Measurements from ENCODE around the gene PARP3.
A peak's percentile ranks its signal among the peaks of the same experiment; 100 is the strongest.

Gene PARP3

DNA sequence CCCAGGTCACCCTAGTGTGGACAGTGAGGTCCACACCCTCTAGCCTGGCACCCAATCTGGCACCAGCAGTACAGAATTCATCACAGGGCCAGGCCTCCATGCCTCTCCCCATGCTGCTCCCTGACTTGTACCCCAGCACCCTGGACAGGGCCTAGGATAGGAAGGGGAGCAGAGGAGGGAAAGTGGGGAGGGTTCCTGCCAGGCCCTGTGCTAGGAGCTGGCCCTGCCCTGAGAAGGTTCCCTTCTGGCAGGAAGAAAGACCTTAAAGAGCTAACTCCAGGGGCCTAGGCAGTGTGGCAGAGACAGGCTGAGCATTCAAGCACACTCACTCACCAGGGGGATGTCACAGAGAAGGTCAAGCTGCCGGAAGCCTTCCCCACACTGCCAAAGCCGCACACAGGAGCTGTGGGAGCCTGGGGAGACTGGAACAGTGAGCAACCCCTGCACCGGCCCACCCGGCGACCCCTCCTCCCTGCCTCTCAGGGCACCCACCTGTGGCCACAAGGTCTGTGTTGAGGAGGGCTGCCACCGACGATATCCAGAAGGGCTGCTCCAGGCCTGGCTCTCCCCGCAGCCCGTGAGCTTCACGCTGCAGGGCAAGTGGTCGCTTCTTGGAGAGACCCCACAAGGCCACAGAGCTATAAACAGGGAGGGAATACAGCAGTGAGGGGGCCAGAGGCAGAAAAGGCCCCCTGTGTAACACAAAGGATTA is 7.9 kb upstream of the PARP3 start:
- no peak for DNase-seq (ENCODE audit: low read depth)

DNA sequence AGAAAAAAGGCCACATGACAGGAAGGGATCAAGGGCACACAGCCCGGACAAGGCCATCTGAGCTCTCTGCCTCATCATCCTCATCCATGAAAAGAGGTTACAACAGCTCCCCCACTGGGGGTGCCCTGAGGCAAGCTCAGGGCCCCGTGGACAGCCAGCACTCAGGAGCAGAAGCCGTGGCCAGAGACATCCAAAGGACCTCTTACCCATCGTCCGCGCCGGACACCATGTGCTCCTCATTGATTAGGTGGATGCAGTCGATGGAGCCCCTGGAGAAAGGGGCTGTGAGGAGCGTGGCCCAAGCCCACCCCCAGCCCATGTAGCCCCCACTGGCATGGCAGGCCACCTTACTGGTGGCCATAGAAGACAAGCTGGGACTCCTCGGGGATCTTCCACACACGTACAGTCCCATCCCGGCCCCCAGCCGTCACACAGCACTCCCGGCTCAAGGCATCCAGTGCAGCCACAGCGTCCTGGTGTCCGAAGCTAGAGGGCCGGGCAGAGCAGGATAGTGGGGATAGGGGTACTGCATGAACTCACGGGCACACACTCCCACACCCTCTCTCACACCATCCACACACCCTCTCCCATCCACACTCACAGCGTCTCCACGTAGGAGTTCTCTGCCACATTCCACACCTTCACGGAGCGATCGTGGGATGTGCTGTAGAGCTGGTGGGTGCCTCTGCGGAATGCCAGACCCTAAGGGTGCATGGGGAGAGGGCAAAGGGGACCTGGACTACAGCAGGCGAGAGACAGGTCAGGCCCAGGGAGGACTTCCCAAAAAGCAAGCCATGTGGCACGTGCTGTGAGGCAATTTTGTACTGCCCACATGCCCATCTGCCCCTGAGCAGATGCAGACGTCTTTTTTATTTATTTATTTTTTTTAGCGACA is 6.9 kb upstream of the PARP3 start:
- no peak for DNase-seq (ENCODE audit: low read depth)

GRCh38 chr3:51935886-51936755 is 6.0 kb upstream of the PARP3 start:
- DNase-seq (ENCODE audit: low read depth), result no peak

DNA sequence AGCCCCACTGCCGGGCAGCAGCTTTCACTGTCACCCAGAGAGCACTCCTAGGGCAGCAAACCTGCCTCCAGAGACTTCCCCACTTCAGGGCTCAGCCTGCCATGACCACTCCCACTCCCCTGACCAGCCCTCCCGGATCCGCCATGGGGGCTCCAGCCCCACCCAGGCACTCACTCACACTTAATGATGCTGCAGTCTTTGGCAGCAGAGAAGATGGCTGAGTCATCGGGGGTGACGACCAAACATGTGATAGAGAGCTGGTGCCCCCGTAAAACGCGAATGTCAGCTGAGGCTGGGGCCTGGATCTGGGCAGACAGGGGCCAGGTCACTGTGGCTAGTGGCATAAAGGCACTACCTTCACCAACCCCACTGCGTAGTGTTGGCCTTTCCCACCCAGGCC is 5.1 kb upstream of the PARP3 start:
- DNase-seq (ENCODE audit: low read depth), result no peak

GRCh38 chr3:51937611-51938450 is 4.3 kb upstream of the PARP3 start:
- no peak for DNase-seq (ENCODE audit: low read depth)

DNA sequence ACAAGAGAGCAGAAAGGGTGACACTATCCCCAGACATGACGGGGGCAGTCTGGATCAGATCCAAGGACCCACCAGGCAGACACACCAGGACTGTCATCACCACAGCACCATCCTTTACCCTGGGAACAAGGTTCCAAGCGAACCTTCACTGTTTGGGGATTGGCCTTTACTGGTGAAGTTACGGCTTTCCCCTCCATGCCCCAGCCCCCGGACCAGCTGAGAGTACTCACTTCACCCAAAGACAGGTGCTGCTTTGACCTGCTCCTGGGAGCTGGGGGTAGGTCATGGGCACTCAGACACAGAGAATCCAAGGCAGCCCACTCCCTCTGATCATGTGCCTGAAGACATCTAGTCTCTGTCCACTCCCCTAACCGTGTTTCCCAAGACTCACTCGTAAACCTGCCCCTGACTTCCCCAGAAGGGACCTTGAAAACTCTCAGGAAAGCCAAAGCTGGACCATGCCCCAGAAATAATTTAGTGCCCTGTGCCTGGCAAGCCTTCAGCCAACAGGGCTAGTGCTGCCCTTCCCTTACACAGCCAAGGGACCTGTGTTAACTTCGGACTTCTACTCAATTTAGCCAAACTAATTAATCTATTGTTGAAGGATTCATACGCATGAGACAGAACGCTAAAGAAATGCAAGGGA is 3.3 kb upstream of the PARP3 start:
- DNase-seq (ENCODE audit: low read depth), result no peak

GRCh38 chr3:51940648-51941462 is 1.3 kb upstream of the PARP3 start:
- DNase-seq (ENCODE audit: low read depth), result no peak

- DNase-seq (ENCODE audit: low read depth), result no peak
These were observed 733 bp upstream of the PARP3 start for GRCh38 chr3:51941463-51941797.

DNA sequence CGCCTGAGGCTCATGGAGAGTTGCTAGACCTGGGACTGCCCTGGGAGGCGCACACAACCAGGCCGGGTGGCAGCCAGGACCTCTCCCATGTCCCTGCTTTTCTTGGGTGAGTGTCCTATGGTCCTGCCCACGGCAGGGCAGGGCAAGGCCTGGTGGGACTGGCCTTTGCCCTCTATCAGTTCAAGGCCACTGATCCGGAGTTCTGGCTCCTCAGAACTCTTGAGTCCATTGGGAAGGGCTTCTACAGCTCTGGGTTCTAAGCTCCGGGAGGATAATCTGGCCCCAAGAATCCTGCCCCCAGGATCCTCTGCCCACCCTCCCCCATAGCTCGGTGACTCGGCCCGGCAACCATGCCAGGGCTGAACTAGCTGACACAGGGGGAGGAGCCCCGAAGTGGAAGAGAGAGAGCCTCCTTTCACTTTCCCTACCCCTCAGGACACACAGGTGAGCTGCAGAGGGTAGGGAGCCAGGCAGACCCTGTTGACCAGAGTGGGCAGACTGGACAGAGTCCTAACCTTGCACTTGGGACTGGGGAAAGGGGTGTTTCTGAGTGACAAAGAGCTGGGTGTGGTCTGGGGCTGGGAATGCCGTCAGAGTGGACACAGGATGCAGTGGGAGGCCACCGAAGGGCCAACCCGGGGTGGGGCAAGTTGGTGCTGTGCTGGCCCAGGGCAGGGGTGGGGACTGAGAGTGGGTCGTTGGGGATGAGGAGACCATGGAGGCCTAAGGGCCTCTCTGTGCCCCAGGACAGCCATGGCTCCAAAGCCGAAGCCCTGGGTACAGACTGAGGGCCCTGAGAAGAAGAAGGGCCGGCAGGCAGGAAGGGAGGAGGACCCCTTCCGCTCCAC is 664 bp downstream of the PARP3 start:
- DNase-seq (ENCODE audit: low read depth), result peak; percentile 72

- DNase-seq (ENCODE audit: low read depth), result no peak
These were observed 1.6 kb downstream of the PARP3 start for GRCh38 chr3:51943451-51944391.

- DNase-seq (ENCODE audit: low read depth), result no peak
These were observed 2.4 kb downstream of the PARP3 start for GRCh38 chr3:51944451-51945021.

DNA sequence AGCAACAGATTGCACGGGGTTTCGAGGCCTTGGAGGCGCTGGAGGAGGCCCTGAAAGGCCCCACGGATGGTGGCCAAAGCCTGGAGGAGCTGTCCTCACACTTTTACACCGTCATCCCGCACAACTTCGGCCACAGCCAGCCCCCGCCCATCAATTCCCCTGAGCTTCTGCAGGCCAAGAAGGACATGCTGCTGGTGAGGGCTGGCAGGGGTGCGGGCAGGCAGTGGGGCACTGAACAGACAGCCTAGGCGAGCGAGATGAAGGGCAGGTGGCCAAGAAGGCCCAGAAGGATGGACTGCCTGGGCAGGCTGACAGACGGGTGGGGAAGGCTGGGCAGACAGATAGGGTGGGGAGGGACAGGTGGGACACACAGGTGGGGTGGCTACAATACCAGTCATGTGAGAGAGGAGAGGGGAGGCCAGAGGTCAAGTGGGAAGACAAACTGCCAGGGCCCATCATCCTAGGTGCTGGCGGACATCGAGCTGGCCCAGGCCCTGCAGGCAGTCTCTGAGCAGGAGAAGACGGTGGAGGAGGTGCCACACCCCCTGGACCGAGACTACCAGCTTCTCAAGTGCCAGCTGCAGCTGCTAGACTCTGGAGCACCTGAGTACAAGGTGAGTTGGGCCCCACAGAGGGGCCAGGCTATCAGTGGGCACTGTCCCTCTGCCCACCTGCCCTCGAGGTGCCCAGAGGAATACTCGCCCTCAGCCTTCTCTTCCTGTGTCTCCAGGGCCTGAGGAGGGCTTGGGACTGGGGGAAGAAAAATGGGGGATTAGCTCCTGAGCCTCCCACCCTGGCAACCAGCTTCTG is 3.1 kb downstream of the PARP3 start:
- DNase-seq (ENCODE audit: low read depth), result no peak

DNA sequence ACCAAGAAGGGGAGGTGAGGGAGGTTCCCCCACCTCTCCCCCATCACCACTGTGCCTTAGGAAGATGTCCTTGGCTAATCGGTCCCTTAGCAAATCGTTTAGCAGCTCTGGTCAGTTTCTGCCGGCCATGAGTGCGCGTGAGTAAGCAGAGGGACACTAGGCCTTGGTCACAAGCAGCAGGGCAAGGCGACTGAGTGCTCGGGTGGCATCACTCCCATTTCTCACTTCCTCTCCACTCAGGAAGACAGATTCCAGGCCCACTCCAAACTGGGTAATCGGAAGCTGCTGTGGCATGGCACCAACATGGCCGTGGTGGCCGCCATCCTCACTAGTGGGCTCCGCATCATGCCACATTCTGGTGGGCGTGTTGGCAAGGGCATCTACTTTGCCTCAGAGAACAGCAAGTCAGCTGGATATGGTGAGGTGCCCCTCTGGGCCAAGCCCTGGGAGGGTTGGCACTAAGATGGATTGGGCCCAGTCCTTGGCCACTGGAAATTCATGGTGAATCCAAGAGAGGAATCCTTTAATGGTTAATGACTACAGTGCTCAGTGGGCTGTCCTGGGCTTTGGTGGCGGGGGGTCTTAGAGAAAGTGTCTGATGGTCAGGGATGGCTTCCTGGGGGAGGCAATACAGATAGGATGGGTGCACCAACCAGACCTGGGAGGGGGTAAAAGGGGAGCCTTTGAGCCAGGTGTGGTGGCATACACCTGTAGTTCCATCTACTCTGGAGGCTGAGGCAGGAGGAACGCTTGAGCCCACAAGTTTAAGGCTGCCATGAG is 4.0 kb downstream of the PARP3 start:
- no peak for DNase-seq (ENCODE audit: low read depth)

DNA sequence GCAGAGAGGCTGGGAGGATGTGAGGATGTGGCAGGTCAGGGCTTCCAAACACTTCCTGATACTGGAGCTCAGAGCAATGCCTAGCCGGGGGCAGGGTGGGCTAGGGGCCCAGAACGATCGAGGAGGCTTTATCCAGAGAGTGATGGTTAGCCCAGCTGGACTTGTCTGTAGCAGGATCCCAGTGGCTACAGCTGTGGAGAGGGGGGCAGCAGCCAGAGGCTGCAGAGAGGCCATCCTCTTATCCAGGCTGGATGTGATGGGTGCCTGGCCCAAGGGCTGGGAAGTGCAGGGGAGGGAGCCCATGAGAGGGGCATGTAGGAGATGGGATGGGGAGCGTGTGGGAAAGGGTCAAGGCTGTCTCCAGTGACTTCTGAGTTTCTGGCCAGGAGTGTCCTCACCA is 4.6 kb downstream of the PARP3 start:
- no peak for DNase-seq (ENCODE audit: low read depth)

GRCh38 chr3:51947215-51947900 is 5.2 kb downstream of the PARP3 start:
- DNase-seq (ENCODE audit: low read depth), result no peak

All from HS-27A (cell line).